Liver (tissue), 3 donors: ENCODE measurements around the gene GLT8D2.

ENCODE experiments used
- GABPA ChIP-seq, 2 donors: IDR thresholded peaks in 1 of 2; conservative IDR thresholded peaks in 1 of 2; 2 replicates each; pipeline ENCODE4 v1.6.1; 2016; ENCODE audit warnings: antibody characterized with exemption in 2 of 2, mild to moderate bottlenecking in 1 of 2, moderate library complexity in 1 of 2
- REST ChIP-seq: IDR thresholded peaks from 2 replicates; pipeline ENCODE4 v1.6.1; 2016; ENCODE audit warnings: antibody characterized with exemption, mild to moderate bottlenecking
- YY1 ChIP-seq: IDR thresholded peaks from 2 replicates; pipeline ENCODE4 v1.6.1; 2016; ENCODE audit warnings: antibody characterized with exemption, mild to moderate bottlenecking
- TF ChIP-seq, protein P1 (sequence below): fragments of 150-350 bp; IDR thresholded peaks from 2 replicates; pipeline ENCODE4 v1.5.1; 2017; ENCODE audit warnings: improper control_type of control experiment, low read depth, low read length; ENCODE audit not compliant: missing input control
- donor health status: healthy.
- donor health status: healthy.

DNA sequence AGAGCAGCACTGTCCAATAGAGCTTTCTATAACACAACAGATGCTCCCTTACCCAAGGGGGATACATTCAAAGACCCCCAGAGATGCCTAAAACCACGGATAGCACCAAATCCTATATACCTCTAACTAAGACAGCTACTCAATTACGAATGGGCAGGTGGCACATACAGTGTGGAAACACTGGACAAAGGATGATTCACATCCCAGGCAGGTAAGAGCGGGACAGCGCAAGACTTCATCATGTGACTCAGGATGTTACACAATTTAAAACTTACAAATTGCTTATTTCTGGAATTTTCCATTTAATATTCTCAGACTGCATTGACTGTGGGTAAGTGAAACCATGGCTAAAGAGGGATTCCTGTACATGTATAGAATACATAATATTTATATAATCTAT lies 8.8 kb upstream of the GLT8D2 start:
- TF ChIP-seq, protein P1, sequence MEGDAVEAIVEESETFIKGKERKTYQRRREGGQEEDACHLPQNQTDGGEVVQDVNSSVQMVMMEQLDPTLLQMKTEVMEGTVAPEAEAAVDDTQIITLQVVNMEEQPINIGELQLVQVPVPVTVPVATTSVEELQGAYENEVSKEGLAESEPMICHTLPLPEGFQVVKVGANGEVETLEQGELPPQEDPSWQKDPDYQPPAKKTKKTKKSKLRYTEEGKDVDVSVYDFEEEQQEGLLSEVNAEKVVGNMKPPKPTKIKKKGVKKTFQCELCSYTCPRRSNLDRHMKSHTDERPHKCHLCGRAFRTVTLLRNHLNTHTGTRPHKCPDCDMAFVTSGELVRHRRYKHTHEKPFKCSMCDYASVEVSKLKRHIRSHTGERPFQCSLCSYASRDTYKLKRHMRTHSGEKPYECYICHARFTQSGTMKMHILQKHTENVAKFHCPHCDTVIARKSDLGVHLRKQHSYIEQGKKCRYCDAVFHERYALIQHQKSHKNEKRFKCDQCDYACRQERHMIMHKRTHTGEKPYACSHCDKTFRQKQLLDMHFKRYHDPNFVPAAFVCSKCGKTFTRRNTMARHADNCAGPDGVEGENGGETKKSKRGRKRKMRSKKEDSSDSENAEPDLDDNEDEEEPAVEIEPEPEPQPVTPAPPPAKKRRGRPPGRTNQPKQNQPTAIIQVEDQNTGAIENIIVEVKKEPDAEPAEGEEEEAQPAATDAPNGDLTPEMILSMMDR, result no peak
- TF ChIP-seq GABPA (IDR thresholded peaks at IDR 0.05 in 1 of 2, conservative IDR thresholded peaks at IDR 0.05 in 1 of 2) (no peak), YY1 (no peak), REST (no peak)
